AML-193 (cell line): ENCODE results near the gene TMEM218.

Experiments used
- DNase-seq, 2 experiments: peaks; one replicate each; lab custom pipeline; 2025; lab: John Stamatoyannopoulos, UW

Gene TMEM218

GRCh38 chr11:125111343-125112207, at the start of gene TMEM218:
Gene TMEM218, minus strand, starts transcription at chr11:125111626. Its CDS starts 9,385 bp downstream, at chr11:125102241.
- peak; percentile 97 to 98 for DNase-seq

- DNase-seq = no peak
Measured at GRCh38 chr11:125157953-125158680, 46.7 kb upstream of the TMEM218 start.

DNA sequence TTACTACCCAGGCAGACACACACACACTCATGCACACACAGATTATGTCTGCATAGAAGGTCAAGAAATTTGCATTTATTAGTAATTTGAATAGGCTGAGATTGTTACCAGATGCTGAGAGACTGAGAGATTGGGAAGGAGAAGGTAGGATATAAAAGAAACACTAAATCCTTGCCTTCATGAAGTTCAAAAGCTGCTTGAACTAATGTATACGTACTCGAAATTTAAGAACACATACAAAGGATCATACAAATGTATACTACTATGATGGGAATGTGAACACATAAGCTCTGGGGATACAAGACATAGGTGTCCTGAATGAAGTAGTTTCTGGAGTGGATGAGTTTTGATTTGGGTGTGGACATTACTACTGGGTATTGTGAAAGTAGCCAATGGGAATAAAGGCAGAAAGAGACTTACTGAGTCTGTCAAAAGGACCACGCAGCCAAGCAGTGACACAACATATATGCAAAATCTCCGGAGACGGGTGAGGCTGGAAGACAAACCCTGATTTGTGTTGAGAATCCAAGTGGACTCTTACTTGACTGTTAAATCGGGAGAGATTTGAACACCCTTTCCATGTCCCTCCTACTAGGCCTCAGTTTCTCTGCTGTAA, 45.8 kb upstream of the TMEM218 start:
- DNase-seq = no peak

GRCh38 chr11:125156346-125157117, 45.1 kb upstream of the TMEM218 start:
- DNase-seq = no peak

GRCh38 chr11:125155767-125156166, 44.3 kb upstream of the TMEM218 start:
- no peak for DNase-seq

- no peak for DNase-seq
Measured at GRCh38 chr11:125155100-125155444, 43.6 kb upstream of the TMEM218 start.

- DNase-seq = no peak
Measured at GRCh38 chr11:125154378-125155099, 43.1 kb upstream of the TMEM218 start.

DNA sequence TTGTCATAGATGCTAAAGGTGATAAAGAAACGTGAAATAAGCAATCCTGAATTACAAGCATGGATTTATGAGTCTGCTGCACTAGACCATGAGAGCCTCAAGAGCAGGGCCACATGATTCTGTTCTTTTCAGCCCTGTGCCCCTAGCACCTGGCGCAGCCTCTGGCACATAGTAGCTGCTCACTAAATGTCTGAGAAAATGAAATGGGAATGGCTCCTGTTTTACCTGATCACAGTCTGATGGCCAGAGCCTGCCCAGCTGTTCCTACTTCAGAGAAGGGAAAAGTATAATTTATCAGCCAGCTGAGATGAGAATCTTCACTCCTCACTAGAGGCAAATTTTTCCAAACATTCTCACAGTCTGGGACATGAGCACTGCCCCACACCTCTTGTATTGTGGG, 42.4 kb upstream of the TMEM218 start:
- no peak for DNase-seq

DNA sequence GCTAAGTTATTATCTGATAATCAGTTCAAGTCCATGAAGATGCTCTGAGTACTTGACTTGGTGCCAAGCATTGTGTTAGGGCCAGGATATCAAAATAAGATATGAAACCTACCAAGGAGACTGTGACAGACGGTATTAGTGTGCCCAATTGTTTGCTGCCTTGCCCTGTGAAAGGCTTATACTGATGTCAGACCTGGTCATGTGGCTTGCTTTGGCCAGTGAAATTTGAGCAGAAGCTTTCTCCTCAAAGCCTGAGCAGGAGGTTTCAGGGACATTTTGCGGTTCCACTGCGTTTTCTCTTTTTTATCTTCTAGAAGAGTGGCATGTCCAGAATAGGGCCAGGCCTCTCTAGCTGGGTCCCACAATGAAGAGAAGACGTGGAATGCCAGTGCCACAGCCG, 37.3 kb upstream of the TMEM218 start:
- no peak for DNase-seq

- DNase-seq = no peak
Measured at GRCh38 chr11:125148011-125148410, 36.6 kb upstream of the TMEM218 start.

DNA sequence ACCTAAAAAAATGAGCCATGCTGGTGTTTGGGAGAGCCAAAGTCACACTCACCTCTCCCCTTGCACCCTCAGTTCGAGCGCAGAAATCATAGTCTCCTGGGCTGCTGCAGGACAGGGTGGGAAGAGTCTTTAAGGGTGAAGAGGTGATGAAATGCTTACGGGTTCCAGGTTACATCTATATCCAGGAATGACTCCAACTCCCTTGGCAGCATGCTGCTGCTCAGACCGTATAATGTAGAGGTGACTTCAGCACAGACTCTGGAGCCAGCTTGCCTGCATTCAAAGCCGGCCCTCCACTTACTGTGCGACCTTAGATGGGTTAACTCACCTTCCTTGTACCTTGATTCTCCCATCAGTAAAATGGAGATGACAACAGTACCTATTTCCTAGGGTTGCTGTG, 35.9 kb upstream of the TMEM218 start:
- no peak for DNase-seq

GRCh38 chr11:125146232-125146631, 34.8 kb upstream of the TMEM218 start:
- no peak for DNase-seq

DNA sequence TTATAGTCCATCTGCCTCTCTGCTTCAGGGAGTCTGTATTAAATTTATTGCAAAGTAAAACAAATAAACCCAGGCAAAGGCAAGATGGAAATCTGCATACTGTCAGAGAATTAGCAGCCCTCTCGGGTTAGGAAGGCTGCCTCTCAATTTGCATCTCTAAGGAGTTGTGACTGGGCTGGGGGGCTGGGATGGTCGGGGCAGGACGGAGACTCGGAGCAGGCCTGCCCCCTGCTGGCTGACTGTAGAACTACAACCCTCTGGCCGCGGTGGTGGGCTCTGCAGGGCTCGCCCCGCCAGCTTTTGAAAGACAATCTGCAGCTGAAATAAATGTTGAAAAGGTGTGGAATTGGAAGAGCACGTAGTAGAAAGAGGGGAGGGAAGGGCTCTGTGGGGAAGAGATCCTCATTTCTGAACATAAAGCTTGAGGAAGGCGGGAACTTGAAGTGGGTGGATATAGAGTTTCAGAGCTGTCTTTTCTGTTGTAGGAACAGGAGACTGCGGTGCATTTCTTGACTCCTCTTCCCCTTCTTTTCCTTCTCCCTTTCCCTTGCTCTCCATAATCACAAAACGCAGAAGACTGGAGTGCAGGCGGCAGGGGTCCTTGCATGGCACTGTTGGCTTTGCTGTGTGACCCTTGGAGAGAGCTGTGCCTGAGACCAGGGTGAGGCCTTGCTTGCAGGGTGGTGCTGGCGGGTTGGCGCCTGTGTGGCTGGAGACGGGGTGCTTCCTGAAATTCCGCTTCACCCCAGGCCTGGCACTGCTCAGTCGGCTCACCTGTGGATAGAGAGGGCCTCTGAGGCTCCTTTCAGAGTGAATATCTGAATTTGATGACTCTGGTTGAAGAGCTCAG, 30.5 kb upstream of the TMEM218 start:
- no peak for DNase-seq

GRCh38 chr11:125141178-125141577, 29.8 kb upstream of the TMEM218 start:
- DNase-seq = no peak

DNA sequence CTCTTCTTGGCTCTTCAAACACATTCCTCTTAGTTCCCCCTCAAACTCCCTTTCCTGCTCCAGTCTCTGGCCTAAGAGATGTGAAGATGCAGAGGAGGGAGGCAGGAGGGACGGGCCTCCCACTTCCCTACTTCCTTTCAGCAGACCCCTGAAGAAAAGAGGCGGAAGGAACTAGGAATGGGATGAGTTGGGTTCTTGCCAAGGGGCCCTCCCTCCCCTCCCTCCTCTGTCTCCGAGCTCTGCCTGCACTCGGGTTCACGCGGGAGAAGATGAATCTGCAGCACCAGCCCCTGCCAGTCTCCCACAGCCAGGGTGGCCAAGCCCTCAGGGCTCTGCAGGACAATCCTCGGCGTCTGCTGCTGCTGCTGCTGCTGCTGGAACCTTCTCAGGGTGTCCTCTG, 28.8 kb upstream of the TMEM218 start:
- DNase-seq = no peak

DNA sequence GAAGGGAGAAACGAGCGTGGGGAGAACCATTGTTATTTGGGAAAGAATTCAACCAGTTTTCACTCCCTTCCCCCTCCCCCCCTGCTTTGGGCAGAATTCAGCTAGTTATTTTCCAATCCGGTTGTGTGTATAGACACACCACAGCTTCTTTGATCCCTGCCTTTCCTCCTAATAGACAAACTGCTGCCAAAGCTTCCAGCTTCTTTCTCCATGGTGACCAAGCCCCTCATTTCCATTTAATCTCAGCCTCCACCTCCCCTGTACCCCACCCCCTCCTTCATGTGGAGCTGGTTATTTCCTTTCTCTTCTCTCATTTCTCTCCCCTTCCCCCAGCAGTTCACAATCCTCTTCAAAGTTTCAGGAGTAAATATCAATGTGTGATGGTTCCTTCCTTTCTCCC, 28.4 kb upstream of the TMEM218 start:
- no peak for DNase-seq

DNA sequence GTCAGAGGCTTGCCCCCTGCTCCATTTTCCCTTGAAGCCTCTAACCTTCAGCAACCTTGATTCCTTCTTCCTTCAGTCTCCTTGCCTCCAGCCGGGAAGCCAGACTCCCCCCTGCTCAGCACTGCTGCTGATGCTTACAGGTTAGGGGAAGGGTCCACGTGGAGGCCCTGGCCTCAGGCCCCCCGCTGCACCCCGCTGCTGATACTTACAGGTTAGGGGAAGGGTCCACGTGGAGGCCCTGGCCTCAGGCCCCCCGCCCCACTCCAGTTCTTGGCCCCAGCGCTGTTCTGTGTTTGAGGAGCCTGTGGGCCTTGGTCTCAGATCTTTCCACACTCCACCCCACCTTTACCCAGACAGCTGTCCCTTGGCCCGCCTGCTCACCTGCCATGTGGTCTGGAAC, 27.5 kb upstream of the TMEM218 start:
- no peak for DNase-seq

DNA sequence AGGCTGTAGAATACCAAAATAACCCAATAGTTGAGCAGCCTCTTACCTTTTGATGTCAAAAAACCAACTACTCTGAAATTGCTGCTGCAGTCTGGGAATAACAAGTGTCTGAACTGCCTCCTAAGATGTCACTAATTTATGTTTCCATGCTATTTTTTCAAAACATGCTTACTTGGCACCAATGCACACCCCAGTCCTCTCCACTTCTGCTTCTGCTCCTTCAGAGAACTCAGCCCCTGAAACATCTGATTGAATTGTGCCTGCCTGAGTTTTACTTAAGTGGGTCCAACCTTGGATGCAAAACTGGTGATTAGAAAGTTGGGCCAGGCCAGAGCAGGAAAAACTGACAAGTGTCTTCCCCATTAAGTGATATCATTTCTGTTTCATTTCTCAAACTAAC, 24.6 kb upstream of the TMEM218 start:
- DNase-seq = no peak

DNA sequence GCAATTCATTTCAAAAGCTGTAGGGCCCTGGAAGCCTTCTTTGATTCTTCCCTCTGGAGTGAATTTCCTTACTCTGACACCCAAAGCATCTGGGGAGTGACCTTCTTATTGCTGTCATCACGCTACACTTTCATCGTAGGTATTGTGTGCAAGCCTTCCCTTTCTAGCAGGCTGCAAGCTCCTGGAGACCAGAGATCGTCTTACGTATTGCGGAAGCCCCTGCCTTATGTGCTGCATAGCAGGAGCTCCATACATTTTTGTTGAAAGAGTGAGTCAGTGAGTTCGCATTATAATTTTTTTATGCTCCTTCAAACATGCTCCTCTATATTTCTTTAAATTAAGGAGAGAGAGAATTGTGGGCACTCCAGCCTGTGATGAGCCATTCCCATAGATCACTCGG, 21.2 kb upstream of the TMEM218 start:
- no peak for DNase-seq

GRCh38 chr11:125132071-125132470, 20.6 kb upstream of the TMEM218 start:
- DNase-seq = no peak
